PC-9 (cell line): ENCODE data around the gene RAP1GAP2.

Experiments used
- CTCF ChIP-seq: fragments of 200-600 bp; sonication (generic); conservative IDR thresholded peaks from 2 replicates; pipeline ENCODE4 v1.6.1; 2017; ENCODE audit warnings: mixed run types, antibody characterized with exemption, mild to moderate bottlenecking, moderate library complexity
- EZH2 ChIP-seq: fragments of 200-600 bp; sonication (generic); IDR thresholded peaks from 2 replicates; pipeline ENCODE4 v1.8.0; 2017; ENCODE audit warnings: antibody characterized with exemption, low read depth

- TF ChIP-seq CTCF (no peak), EZH2 (no peak)
These were observed 82.6 kb downstream of the RAP1GAP2 start for GRCh38 chr17:2878751-2879254.
